Activated CD8-positive, alpha-beta memory T cell treated with anti-CD3 and anti-CD28 coated beads for 4 hours (primary cell): ENCODE results near the gene AIF1.
A peak's percentile ranks its signal among the peaks of the same experiment; 100 is the strongest.
"Not testable (repeated sequence)": the region's sequence is repeated elsewhere in the genome, so short reads cannot be mapped to it uniquely, and the experiment has no call there.

Source experiments
- DNase-seq, 2 donors: peaks; one replicate each; pipeline ENCODE4 v3.0.0-alpha.2; 2020; ENCODE audit warnings: low read depth in 2 of 2

AIF1 gene

GRCh38 chr6:31580807-31581433, 34.1 kb upstream of the AIF1 start:
- DNase-seq: peak; percentile 75 to 83

- DNase-seq: no peak
Measured at GRCh38 chr6:31581434-31582229, 33.4 kb upstream of the AIF1 start.

DNA sequence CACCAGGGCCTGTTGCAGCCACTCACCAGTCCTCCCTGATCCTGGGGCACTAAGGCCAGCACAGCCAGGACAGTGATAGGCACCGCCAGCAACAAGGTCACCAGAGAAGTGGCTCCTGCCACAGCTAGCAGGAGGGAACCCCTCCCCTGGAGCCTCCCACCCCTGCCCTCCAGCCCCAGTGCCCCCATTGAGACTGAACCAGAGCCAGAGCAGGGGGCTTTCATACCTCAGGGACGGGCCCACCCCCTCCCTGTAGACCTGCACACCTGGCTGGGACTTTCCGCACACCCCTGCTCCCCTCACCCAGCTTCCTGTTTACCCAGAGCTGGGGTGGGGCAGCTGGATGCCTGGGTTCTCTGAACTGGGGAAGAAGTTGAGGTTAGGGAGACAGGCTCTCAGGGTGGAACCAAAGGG, 32.8 kb upstream of the AIF1 start, which contains the start of gene LTB:
TSS of gene LTB (minus strand) at position 195 of the 414 bp plus-strand sequence. CDS start at position 188, 7 bp downstream.
- DNase-seq: no peak

DNA sequence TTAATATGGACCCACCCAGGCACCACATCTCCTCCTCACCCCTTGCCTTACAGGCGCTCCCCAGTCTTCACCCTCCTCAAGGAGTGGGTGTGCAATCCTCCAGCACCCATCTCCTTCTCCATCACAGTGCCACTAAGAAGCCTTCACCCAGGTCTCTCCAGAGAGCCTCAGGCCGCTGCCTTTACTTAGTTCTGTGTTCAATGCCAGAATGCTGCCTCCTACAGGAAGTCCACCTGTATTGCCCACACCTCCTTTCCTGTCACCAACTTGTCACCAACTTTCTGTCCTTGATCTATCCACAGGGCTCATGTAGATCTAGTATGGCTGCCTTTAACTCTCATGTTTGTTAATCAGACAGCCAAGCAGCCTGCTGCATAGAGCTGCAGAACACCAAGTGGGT, 29.5 kb upstream of the AIF1 start:
- no peak for DNase-seq

DNA sequence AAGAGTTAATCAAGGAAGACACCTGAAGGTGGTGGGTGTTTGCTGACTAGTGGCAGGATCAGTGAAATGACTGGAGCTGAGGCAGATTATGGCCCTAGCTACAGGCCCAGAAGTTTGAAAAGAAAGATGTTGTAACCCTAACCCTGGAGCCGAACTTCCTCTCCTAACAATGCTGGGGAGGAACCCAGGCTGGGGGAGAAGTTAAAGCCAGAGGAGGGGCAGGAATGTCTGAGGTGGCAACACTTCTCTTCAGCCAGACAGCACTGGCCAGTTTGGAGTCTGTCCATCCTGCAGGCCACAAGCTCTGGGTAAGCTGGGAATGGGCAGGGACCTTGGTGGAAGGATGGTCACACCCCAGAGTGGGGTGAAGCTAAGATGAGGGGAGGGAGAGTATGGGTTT, 29.0 kb upstream of the AIF1 start, which contains the start of gene LST1:
TSS of gene LST1 (plus strand) at position 270 of the 400 bp plus-strand sequence. CDS start 1,023 bp downstream, outside the sequence.
- DNase-seq: no peak

DNA sequence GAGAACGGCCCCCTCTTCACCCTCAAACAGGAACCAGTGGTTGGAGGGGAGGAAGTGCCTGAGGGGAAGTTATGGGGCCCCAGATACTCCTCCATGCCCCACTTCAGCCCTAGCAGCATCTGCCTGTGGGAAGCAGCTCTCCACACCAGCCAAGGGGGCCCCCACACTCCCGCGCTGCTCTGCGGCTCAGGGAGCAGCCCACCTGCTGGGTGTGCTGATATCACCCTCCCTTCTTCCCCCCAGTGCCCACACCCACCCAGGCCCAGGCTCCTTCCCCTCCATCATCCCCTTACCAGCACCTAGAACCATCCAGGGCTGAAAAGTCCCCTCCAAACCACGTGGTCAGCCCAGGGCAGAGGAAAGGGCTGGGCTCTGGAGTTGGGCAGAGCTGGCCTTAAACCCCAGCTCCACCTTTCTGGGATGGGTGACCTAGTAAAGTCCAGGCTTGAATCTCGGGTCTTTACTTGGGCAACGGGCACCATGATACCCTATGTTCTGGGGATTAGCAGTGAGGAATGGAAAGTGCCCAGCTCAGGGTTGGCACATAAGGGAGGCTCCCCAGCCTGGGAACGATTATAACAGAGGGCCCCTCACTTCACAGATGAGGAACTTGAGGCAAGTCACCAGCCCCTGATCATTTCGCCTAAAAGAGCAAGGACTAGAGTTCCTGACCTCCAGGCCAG, 28.3 kb upstream of the AIF1 start:
- DNase-seq: no peak

DNA sequence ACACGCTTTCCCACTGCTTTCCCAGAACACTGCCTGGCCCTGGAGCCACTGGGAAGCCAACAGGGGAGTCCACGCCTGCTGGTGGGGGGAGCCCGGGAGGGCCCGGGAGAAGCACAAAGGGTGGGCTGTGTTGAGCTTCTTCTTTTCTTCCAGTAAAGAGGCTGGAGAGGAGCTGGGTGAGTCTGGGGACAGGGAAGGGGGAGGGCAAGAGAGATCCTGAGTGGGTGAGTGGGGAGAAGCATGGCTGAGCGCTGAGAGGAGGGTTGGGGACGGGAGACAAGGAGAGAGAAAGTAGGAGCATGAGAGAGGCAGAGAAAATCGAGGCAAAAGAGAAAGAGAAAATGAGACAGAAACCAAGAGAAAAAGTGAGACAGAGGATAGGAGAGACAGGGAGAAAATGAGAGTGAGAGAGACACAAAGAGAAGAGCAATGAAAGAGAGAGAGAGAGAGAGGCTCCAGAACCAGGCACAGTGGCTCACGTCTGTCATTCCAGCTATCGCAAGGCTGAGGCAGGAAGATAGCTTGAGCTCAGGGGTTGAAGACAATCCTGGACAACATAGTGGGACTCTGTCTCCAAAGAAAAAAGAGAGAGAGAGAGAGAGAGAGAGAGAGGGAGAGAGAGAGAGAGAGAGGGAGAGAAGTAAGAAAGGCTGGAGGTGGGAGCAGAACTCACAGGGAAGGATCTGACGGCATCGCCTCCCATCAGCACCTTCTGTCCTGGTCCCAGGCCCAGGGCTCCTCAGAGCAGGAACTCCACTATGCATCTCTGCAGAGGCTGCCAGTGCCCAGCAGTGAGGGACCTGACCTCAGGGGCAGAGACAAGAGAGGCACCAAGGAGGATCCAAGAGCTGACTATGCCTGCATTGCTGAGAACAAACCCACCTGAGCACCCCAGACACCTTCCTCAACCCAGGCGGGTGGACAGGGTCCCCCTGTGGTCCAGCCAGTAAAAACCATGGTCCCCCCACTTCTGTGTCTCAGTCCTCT, 26.9 kb upstream of the AIF1 start:
- no peak for DNase-seq

DNA sequence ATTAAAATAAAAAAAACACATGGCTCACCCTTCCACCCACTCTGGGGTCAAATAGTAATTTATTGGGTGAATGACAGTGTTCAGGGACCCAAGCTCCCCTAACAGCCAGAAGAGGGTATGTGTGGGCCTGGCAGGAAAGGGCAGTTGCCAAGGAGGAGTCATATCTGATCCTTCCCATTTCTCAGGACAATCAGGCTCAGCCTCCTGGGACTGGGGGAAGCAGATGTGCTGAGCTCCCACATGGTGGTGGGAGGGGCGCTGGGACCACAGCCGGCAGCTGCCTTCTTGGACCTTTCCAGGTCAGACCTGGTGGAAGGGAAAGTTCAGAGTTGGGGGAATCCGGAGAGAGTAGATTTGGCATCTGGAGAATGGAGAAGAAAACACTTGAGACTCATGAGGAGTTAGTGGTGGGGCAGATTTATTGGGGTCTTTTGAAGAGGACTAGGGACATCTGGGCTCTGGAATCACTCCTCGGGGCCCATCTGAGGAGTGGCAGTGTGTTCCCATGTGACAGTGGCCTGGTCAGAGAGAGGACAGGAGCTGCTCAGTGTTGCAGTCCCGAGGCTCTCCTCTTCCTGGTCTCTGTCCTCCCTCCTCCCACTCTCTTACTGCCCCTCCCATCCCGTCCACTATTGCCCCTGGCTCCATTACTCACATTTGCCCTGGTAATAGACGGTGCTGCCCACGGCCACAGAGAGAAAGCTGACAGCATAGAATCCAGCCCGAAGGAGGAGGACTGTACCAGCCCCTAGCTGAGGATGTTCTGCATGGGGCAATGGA, 26.0 kb upstream of the AIF1 start:
- DNase-seq: no peak

GRCh38 chr6:31590691-31591090, 24.3 kb upstream of the AIF1 start:
- DNase-seq: not testable (repeated sequence)

DNA sequence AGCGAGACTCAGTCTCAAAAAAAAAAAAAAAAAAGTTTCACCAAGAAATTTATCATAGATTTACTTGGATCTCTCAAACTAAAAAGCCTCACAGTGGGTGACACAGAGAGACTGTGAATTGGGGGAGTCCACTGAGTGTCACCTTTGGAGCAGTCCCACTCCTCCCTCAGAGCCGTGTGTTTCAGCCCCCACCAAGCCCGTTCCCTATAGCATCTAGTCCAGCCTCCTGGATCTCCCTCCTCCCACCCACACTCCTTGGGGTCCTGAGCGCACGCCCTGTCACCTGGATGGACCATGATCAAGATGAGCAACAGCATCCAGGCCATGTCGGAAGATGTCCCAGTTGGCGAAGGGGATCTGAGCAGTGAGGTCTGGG, 22.6 kb upstream of the AIF1 start:
- DNase-seq: no peak

GRCh38 chr6:31597006-31597405, 18.0 kb upstream of the AIF1 start:
- no peak for DNase-seq

DNA sequence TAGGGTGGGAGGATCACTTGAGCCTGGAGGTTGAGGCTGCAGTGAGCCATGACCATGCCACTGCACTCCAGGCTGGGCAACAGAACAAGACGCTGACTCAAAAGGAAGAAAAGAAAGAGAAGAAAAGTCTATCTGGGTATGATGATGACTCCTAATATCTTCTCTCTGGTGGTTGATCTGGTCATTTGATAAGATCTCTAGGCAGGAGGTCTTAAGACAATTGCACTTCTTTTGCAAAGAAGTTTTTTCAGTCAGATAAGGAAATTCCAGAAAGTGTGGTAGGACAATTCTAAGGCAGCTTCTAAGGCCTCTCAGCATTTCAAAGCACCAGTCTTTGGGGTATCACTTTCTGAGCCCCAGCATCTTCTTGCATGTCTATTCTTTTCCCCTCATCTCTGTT, 7.7 kb upstream of the AIF1 start:
- DNase-seq: no peak

DNA sequence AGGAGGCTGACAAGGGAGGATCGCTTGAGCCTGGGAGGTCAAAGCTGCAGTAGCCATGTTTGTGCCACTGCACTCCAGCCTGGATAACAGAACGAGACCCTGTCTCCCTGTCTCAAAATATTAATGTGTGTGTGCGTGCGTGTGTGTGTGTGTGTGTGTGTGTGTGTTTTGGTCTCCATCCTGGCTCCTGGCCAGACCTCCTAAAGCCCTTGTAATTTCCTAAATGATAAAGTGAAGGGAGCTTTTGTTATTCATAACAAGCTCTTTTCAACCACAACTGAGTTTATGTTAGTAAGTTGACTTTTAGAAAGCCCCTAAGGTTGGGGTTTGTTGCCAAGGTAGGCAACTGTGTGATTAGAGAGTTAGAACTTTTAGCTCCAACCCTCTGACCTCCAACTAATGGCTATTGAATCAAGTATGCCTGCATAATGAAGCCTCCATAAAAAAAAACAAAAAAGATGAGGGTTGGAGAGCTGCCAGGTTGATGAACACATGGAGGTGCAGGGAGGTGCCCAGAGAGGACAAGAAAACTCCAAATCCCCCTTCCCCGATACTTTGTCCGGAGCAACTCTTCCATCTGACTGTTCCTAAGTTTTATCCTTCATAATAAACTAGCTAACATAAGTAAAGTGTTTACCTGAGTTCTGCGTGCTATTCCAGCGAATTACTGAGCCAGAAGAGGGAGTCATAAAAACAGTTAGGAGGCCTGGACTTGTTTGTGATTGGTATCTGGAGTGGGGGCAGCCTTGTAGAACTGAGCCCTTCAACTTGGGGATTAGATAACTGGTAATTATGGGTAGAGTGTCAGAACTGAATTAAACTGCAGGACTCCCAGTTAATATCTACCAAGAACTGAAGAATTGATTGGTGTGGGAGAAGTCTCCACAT, 5.3 kb upstream of the AIF1 start:
- no peak for DNase-seq

GRCh38 chr6:31610968-31611367, 4.1 kb upstream of the AIF1 start:
- DNase-seq: no peak

DNA sequence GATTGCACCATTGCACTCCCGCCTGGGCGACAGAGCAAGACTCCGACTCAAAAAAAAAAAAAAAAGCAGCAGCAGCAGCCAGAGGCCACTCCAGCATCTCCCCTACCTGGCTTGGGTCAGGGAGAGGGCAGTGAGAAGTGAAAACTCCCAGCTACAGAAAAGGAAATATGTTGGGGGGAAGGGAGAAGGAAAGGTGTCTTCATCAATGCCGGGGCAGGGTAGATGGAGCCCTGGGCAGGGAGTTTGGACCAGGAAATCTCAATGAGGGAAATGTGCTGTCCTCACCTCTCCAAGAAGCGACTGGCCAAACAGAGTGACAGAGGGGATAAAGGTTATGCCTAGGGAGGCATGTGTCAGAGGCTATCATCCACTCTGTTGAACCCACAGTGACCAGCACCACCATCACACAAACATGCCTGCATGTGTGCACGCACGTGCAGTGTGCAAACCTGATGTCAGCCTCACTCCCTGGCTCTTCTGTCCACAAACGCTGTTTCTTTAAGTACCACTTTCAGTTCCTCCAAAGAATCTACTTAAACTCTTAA, 887 bp upstream of the AIF1 start:
- DNase-seq: no peak

DNA sequence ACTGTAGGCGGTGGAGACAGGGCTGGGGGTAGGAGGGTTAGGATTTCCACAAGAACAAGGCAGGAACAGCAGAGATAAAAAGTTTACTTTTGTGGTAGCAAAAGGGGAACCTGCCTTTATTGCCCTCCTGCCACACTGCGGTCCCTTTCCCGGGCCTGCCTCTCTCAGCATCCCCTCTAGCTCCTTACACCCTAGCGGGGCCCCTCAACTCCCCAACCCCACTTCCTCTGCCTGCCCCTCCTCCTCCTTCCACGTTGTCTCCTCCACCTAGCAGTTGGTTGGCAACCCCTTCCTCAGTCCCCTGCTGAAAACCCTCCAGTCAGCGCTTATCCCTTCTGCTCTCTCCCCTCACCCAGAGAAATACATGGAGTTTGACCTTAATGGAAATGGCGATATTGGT, 714 bp downstream of the AIF1 start:
- no peak for DNase-seq

GRCh38 chr6:31617010-31617409, 2.0 kb downstream of the AIF1 start:
- no peak for DNase-seq

- DNase-seq: peak; percentile 79 to 95
Measured at GRCh38 chr6:31619805-31620585, 5.0 kb downstream of the AIF1 start.
